GM18867 (cell line): ENCODE data around the gene VRK3.
"Not testable (repeated sequence)": the region's sequence is repeated elsewhere in the genome, so short reads cannot be mapped to it uniquely, and the experiment has no call there.

Experiments used
- ATAC-seq: cut with Tn5 transposase; IDR thresholded peaks from one replicate; pipeline ENCODE4 v1.9.1; 2021; ENCODE audit warnings: mild to moderate bottlenecking, moderate library complexity; ENCODE audit not compliant: unreplicated experiment

VRK3 gene

DNA sequence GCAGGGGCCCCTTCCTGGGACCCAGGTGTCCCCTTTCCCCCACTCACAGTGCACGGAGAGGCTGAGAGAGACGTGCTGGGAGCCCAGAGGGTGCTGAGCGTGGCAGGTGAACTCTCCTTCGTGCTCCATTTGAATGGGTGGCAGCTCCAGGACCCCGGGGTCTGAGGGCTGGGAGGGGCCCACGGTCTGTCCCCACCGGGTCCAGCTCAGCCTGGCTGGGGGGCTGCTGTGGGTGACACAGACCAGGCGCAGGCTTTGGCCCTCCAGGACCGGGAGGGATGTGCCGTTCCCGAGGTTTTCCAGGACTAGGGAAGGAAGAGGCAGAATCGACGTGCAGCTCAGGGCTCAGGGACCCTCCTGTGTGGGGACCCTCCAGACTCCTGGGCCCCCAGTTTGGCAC, 66.6 kb downstream of the VRK3 start:
- ATAC-seq, result not testable (repeated sequence)

GRCh38 chr19:49958144-49958543, 67.0 kb downstream of the VRK3 start:
- not testable (repeated sequence) for ATAC-seq

DNA sequence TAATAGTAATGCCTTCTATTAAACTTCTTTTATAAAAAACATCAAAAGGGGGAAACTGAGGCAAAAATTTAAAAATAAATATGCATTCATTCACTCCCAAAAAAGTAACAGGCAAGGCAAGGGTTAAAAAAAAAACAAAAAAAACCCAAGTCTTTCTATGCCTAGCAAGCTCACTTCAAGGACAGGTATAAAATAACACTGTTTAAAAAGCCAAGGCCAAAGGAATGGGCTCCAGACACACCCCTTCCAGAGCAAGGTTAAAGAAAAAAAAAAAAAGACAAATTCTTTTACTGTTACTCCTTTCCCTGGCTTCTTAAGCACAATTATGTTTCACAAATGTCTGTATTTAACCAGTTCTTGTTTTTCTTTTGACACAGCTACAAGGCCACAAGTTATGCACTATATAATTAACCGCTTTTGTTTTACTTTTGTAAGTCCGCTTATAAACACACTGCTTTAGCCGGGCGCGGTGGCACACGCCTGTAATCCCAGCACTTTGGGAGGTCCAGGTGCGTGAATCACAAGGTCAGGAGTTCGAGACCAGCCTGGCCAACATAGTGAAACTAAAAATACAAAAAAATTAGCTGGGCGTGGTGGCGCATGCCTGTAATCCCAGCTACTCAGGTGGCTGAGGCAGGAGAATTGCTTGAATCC, 67.8 kb downstream of the VRK3 start:
- no peak for ATAC-seq

- no peak for ATAC-seq
Observed at GRCh38 chr19:49956115-49956495, 69.1 kb downstream of the VRK3 start.

DNA sequence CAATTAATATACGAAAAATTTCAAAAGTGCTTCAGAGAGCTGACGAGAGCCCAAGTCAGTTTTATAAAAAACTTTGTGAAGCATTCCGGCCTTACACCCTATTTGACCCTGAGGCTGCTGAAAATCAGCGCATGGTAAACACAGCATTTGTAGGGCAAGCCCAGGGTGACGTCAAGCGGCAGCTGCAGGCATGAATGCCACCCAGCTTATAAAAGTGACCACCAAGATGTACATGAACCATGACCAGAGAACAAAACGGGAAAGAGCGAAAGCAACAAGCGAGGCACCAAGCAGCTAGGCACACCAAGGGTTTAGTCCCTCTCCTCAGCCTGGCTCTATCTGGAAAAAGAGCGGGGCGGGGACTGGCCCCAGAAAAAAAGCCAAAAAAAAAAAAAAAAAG, 70.2 kb downstream of the VRK3 start:
- no peak for ATAC-seq

DNA sequence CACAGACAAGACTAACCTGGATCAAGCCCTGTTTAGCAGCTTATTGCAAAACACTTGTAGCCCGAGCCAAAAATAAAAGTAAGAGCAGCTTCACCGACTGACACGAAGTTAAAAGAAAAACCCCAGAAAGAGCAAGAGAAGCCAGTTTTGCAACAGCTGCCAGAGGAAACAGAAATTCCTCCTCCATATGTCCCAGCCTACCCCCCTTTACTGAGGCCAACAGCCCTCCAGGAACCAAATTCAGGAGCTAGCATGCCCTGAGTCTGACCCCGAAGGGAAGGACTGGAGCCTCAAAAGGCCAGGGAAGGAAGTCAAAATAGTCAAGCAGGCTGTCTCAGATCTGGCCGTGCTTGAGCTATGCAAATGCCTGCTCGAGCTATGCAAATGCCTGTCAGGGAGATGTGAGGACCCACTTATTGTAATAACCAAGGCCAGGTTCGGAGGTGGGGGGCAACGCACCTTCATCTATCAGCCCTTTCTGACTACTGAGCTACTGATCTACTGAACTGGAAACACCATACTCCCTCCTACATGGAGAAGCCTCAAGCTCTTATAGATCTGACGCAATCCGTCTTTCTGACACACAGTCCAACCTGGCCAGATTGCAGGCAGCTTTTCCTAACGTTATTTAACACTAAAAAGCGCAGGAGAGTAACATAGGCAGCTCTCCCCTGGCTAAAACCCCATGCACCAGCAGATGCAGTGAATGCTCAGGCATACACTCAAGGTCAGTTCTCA, 70.9 kb downstream of the VRK3 start:
- ATAC-seq, result no peak

GRCh38 chr19:49953416-49953815, 71.8 kb downstream of the VRK3 start:
- no peak for ATAC-seq

DNA sequence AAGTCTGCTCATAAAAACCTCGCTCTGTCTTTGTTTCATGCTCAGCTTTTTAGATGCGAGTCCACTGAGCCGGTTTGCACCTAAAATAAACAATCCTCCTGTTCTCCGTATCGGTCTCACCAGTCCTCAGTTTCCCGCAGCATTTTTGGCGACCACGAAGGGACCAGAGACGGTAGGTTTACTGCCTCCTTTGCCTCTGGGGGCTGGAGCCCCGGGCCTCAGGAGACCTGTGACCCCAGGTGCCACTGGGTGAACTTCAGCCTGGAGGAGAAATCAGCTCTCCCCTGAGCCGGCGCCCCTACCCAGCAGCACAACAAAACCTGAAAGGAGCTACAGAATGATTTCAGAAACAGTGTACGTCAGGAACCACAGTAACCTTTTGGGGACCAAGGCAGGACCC, 72.3 kb downstream of the VRK3 start:
- ATAC-seq, result no peak

DNA sequence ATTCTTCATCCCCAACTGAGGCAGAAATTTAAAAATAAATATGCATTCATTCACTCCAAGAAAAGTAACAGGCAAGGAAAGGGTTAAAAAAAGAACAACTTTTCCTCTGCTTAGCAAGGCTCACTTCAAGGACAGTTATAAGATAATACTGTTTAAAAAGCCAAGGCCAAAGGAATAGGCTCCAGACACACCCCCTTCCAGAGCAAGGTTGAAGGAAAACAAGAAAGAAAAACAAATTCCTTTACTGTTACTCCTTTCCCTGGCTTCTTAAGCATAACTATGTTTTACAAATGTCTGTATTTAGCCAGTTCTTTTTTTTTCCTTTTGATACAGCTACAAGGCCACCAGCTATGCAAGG, 72.7 kb downstream of the VRK3 start:
- ATAC-seq, result no peak

DNA sequence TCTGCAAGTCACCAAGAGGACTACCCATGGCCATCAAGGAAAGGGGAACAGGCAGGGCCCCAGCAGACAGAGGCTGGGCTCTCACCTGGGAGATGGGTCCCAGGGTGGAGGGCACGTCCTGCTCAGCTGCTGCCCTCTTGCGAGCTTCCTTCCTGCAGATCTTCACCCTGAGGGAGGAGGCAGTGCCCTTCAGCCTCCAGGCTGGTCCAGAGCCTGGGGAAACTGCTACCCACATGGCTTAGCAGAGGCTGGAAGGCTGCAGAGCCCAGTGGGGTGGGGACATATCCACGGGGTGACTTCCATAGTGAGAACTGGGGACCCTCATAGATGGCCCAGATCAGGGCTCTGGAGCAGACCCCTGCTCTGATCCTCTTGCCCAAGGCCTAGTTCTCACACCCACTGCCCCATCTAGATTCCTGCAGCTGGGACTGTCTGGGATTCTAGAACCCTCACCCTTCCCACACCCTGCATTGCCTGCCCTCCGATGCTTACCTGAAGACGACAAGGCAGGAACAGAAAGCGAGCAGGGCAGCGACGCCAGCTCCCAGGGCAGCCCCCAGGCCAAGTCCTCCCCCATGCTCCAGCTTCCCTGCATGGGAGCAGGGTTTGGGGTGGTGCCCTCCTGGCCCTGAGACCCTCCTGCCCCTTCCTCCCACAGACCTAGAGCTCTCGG, 73.2 kb downstream of the VRK3 start:
- no peak for ATAC-seq

GRCh38 chr19:49950956-49951526, 74.1 kb downstream of the VRK3 start:
- no peak for ATAC-seq

DNA sequence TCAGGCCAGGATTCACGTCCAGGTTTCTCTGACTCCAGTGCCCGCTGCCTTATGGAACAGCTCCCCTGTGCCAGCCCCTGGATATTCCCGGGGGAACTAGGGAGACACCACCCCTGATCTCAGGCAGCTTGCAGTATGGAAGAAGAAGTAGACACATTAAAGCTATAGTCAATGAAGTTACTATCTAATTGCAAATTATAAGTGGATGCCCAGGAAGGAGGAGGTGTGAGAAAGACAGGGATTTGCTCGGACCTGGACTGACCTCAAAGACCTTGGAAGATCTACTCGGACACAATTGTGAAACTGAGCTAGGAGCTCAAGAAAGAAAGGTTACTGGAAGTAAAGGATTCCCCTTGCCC, 74.6 kb downstream of the VRK3 start:
- ATAC-seq, result no peak

GRCh38 chr19:49949742-49950589, 75.2 kb downstream of the VRK3 start:
- no peak for ATAC-seq

DNA sequence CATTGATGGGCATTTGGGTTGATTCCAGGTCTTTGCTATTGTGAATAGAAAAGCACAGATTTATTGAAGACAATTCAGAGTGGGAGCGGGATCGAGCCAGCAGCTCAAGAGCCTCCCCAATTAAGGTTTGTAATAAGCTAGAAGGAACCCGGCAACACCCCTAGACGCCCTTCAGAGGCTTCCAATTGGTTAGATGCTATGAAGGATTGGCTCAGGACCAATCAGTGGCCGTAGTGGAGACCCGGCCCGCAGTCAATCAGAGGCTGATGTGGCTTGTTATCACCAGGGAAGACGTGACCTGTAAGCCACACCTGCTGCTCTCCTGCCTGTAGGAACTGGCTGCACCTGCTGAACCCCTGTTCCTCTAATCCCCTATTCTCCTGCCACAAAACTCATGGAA, 78.8 kb downstream of the VRK3 start:
- ATAC-seq, result no peak

DNA sequence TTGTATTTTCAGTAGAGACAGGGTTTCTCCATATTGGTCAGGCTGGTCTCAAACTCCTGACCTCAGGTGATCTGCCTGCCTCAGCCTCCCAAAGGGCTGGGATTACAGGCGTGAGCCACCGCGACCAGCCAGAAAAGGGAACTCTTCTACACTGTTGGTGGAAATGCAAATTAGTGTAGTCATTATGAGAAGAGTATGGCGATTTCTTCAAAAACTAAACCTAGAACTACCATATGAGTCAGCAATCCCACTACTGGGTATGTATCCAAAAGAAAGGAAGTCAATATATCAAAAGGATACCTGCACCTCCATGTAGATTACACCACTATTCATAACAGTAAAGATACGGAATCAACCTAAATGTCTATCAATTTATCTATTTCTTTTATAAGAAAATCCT, 80.6 kb downstream of the VRK3 start:
- not testable (repeated sequence) for ATAC-seq

GRCh38 chr19:49940482-49940791, 84.7 kb downstream of the VRK3 start:
- no peak for ATAC-seq

- no peak for ATAC-seq
Observed at GRCh38 chr19:49939721-49940481, 85.3 kb downstream of the VRK3 start.

DNA sequence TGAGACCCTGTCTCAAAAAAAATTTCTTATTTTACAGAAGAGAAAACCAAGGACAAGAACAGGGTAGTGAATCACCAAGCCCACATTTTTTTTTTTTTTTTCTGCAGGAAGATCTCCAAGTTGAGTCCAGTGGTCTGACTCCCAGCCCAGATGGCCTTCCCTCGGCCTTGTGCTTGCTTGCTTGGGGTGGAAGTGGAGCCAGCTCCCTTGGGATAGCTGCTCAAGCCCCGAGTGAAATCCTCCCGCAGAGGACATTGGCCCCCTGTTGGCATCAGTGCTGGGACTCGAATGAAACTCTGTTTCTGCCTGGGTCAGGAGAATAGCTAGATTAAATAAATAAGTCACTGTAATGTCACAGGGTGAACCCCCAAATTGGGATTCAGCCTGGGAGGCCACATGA, 86.5 kb downstream of the VRK3 start:
- no peak for ATAC-seq

GRCh38 chr19:49937750-49938381, 87.3 kb downstream of the VRK3 start:
- no peak for ATAC-seq

DNA sequence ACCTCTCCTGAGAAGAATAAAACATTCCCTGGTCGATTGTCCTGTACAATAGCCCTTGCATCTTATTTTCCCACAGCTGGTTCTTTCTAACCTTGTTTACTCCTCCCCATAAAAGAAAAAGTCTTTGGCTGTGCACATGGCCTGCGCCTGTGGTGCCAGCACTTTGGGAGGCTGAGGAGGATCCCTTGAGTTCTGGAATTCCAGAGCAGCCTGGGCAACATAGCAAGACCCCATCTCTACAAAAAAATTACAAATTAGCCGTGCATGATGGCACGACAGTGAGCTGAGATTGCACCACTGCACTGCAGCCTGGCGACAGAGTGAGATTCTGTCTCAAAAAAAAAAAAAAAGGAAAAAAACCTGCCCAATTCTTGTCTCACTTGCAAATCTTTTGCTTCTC, 88.6 kb downstream of the VRK3 start:
- ATAC-seq, result no peak
